LHCN-M2 (cell line): ENCODE results near the gene MKI67. TPM values are rescaled to one million over a fixed set of nuclear protein-coding genes. Genes with fewer than 3 reads are reported as not detected.

Source experiments
- DNase-seq: peaks from one replicate; pipeline ENCODE4 v3.0.0-alpha.2; 2012; ENCODE audit warnings: low read depth
- total RNA-seq: library from RNA; depleted of rRNA; stranded (reverse); fragments of >200 nt; gene quantifications from 2 replicates; pipeline ENCODE4 v1.2.3, GENCODE V29; 2014

The MKI67 gene
- total RNA-seq, 1 experiment from 2014 or later, result 87.8 TPM

DNA sequence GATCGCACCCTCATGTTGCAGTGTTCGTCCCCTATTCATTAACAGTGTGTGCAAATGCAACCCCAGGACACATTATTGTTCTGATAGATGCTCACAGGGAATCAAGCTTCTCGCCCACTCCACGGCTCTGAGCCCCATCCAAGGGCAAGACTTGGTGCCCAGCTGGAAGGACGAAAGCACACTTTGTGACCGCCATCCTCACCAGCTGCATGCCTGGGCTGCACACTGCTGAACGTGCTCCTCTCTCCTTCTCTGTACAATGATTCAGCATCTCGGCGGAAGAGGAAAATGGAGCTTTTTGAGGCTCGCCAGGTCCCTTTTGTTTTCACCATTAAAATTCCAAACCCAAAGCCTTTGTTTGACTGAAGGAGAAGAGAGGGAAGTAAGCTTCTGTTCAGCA lies 41.9 kb downstream of the MKI67 start:
- no peak for DNase-seq

DNA sequence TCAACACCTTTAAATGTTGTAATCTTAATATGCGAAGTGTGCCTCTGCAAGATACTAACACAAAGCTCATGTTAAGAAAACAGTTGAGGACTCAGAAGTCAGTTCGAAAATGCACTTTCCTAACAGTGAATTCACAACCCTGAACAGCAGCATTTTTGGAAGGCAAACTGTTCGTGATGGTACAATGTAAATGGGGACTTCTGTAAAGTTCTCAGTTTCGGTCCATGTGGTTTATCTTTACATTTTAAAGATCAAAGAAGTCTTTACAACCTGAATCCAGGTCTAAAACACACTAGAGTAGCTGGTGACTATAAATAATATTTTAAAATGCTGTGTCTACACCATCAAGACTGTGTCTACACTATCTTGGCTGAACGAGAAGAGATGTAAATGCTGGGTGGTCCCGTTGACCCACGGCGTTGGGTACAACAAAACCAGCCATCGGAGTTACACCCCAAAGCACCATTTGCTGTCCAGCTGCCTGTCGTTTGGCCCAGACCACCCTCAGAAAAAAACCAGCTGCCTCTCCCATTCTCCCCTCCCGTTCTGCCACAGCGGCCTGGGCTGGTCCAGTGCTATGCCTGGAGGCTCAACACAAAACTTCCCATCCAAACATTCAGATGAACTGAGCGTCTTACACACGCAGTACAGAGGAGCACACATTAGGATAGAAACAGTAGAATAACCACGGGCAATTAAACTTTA lies 42.9 kb downstream of the MKI67 start:
- no peak for DNase-seq

- DNase-seq, result no peak
These were observed 44.5 kb downstream of the MKI67 start for GRCh38 chr10:128081720-128082119.

- DNase-seq, result no peak
These were observed 45.0 kb downstream of the MKI67 start for GRCh38 chr10:128081222-128081621.

- DNase-seq, result no peak
These were observed 45.6 kb downstream of the MKI67 start for GRCh38 chr10:128080641-128081040.

DNA sequence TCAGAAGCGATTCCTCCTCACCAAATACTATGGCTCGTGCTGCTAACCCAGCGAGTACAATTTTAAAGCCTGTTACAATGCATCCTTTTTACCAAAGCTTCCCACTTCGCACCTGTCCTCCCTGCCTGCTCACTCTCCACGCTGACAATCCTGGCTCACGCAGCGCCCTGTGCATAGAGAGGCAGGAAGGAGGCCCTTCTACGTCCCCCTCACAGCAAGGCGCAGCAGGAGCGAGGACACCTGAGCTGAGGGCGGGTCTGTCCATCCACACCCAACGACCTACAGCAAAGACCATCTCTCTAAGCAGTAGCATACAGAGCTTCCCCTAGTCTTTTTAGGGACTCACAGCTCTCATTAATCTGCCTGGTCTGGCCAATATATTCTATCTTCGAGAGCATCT lies 46.0 kb downstream of the MKI67 start:
- DNase-seq, result no peak

GRCh38 chr10:128078136-128078969 lies 47.9 kb downstream of the MKI67 start:
- peak; percentile 35 for DNase-seq

GRCh38 chr10:128077155-128077875 lies 48.9 kb downstream of the MKI67 start:
- no peak for DNase-seq

GRCh38 chr10:128074589-128074988 lies 51.6 kb downstream of the MKI67 start:
- DNase-seq, result no peak

GRCh38 chr10:128073890-128074289 lies 52.3 kb downstream of the MKI67 start:
- no peak for DNase-seq

- no peak for DNase-seq
These were observed 53.1 kb downstream of the MKI67 start for GRCh38 chr10:128072941-128073645.

DNA sequence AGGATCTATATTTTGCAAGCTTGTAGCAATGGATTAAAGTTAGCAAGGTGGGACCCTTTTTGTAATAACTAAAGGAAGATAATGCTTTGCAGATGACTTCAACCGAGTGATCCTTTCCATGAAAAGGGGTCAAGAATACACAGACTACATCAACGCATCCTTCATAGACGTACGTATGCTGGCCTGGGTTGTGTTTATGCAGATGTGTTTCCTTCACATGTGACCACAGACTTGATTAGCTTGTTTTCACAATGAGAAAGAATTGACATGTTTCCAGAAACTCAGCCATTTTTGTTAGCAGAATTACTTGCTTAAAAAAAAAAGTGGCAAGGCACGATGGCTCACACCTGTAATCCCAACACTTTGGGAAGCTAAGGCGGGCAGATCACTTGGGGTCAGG lies 54.2 kb downstream of the MKI67 start:
- no peak for DNase-seq

DNA sequence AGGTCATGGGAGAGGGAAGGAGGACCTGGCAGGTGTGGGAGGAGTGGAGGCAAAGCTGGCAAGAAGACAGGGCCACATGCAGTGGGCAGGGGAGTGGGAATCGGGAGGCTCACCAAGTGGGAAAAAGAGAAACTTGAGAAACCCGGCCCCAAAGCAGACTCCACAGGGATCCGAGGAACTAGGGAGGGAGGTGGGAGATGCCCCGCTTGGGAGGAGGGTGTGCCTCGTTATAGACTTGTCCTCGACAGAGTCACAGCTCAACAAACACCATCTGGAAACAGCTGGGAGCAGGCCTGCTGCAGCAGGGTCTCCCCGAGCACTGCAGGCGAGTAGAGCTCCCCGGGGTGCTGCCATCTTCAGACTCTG lies 54.8 kb downstream of the MKI67 start:
- no peak for DNase-seq

GRCh38 chr10:128070721-128071416 lies 55.4 kb downstream of the MKI67 start:
- no peak for DNase-seq

- DNase-seq, result no peak
These were observed 56.1 kb downstream of the MKI67 start for GRCh38 chr10:128070161-128070560.

- DNase-seq, result peak; percentile 81
These were observed 56.7 kb downstream of the MKI67 start for GRCh38 chr10:128069351-128070051.

- no peak for DNase-seq
These were observed 57.6 kb downstream of the MKI67 start for GRCh38 chr10:128068398-128069285.

DNA sequence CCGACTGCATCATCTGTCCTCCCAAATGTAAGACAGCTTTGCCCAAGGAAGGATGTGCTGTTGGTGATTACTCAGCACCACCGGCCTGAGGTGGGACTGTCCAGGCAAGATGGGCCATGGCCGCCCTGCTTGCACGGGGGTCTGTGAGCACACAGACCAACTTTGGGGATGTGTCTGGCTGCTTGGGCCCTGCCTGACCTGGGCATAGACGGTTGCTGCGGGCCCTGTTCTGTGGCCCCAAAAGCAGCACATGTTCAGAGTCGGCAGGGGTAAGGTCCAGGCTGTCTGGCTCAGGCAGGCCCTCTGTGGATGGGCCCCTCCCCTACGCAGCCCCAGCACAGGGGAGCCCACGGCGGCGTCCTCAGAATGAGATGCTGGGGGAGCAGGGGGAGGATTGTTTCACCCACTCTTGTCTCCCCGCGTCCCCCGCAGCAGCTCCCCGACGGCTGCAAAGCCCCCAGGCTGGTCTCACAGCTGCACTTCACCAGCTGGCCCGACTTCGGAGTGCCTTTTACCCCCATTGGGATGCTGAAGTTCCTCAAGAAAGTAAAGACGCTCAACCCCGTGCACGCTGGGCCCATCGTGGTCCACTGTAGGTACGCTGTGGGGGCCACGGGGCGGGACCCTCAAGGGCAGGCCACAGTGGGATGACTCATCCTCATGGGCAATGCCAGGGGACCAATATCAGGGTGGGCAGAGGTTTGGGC lies 58.4 kb downstream of the MKI67 start:
- DNase-seq, result no peak

DNA sequence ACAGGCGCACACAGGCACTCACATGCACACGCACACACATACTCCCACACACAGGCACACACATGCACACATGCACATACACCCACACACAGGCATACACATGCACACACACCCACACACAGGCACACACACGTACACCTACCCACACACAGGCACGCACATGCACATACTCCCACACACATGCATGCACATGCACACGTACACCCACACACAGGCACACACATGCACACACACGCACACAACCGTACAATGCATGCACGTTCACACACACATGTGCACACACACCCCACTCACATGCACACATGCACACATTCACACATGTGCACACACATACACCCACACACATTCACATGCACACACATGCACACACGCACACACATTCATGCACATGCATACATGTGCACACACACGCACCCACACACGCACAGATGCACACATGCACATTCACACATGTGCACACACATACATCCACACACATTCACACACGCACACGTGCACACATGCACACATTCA lies 59.3 kb downstream of the MKI67 start:
- DNase-seq, result no peak
